ENCODE data around the gene TAX1BP3.

DNA sequence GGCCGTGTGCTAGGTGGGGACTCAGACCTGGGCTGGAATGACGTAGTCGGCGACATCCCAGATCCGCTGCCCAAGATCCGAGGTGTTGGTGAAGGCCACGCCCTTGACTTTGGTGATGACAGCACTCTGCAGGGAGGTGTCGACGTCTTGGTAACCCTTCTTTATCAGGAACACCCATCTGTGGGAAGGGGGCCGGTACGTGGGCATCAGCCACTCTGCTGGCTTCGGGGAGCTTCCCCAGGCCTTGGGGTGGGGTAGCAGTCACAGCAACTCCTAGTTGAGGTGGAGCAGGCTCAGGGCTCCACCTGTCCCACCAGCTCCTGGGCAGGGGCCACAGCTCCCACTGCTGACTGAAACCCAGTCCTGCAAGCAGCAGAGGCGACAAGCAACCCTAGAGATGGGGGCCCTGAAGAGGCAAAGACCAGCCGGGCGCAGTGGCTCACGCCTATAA is 23.3 kb upstream of the TAX1BP3 start:
- TF ChIP-seq POLR2A (IDR thresholded peaks at IDR 0.05; ENCODE audit: low read length) (no peak), POLR2AphosphoS2 (conservative IDR thresholded peaks at IDR 0.05; ENCODE audit: low read length) (no peak), MYC (IDR thresholded peaks at IDR 0.05; ENCODE audit: borderline replicate concordance, low read length) (no peak), CEBPB (IDR thresholded peaks at IDR 0.05) (no peak), MAX (IDR thresholded peaks at IDR 0.05) (no peak), CBX2 (IDR thresholded peaks at IDR 0.05; ENCODE audit: borderline replicate concordance, low read depth) (no peak), EP300 (IDR thresholded peaks at IDR 0.05) (no peak), ZFP36 (IDR thresholded peaks at IDR 0.05; ENCODE audit: borderline replicate concordance, partially characterized antibody) (no peak)
- TF ChIP-seq, protein P1, sequence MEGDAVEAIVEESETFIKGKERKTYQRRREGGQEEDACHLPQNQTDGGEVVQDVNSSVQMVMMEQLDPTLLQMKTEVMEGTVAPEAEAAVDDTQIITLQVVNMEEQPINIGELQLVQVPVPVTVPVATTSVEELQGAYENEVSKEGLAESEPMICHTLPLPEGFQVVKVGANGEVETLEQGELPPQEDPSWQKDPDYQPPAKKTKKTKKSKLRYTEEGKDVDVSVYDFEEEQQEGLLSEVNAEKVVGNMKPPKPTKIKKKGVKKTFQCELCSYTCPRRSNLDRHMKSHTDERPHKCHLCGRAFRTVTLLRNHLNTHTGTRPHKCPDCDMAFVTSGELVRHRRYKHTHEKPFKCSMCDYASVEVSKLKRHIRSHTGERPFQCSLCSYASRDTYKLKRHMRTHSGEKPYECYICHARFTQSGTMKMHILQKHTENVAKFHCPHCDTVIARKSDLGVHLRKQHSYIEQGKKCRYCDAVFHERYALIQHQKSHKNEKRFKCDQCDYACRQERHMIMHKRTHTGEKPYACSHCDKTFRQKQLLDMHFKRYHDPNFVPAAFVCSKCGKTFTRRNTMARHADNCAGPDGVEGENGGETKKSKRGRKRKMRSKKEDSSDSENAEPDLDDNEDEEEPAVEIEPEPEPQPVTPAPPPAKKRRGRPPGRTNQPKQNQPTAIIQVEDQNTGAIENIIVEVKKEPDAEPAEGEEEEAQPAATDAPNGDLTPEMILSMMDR (IDR thresholded peaks at IDR 0.05): no peak
- TF ChIP-seq, protein P2, sequence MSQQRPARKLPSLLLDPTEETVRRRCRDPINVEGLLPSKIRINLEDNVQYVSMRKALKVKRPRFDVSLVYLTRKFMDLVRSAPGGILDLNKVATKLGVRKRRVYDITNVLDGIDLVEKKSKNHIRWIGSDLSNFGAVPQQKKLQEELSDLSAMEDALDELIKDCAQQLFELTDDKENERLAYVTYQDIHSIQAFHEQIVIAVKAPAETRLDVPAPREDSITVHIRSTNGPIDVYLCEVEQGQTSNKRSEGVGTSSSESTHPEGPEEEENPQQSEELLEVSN (IDR thresholded peaks at IDR 0.05; ENCODE audit: borderline replicate concordance, low read depth): no peak

All from A549 (cell line).